ENCODE measurements around the gene LTO1.
A peak's percentile ranks its signal among the peaks of the same experiment; 100 is the strongest.

LTO1 gene

GRCh38 chr11:69658626-69659450, 16.3 kb downstream of the LTO1 start:
- peaks cover 5% of the 10 kb centered on the region for H3K79me1 ChIP-seq (ENCODE audit: low read length)
- peaks cover 14% of the 10 kb centered on the region in 2 experiments for H3K4me1 ChIP-seq (ENCODE audit: control insufficient read depth in 1 of 2, insufficient read depth in 2 of 2, low read length in 2 of 2)
- H2AFZ ChIP-seq (ENCODE audit: insufficient read depth, low read length, poor library complexity): peak overlapping the region; percentile 10
- WGBS (ENCODE audit: extremely low coverage, insufficient coverage, insufficient read length): no CpG with 5 or more reads among the region's 18 CpGs
- peak overlapping the region; percentile 9 for H3K27ac ChIP-seq (ENCODE audit: low read depth, low read length)
- H2BK5ac ChIP-seq (ENCODE audit: low read depth, low read length, poor library complexity): no peak overlapping the region
- H4K12ac ChIP-seq (ENCODE audit: low read depth, low read length): no peak overlapping the region
- no peak overlapping the region for H2BK120ac ChIP-seq (ENCODE audit: insufficient read depth, low read length, poor library complexity)
- H2BK12ac ChIP-seq (ENCODE audit: low read length): peak overlapping the region; percentile 33
- H3K23ac ChIP-seq (ENCODE audit: low read length): no peak overlapping the region
- H3K18ac ChIP-seq (ENCODE audit: low read length): peak overlapping the region; percentile 34
- H3K14ac ChIP-seq (ENCODE audit: low read length): peak overlapping the region; percentile 59
- H3K4ac ChIP-seq (ENCODE audit: low read depth, low read length): peak overlapping the region; percentile 29
- H3K9ac ChIP-seq (ENCODE audit: low read length): no peak overlapping the region
- peaks cover 3% of the 10 kb centered on the region for H3K9me3 ChIP-seq (ENCODE audit: insufficient read depth, low read depth, low read length)
- no peak for DNase-seq
- peak overlapping the region; percentile 66 for H4K8ac ChIP-seq (ENCODE audit: low read depth, low read length)
- H3K36me3 ChIP-seq (ENCODE audit: control insufficient read depth in 1 of 2, insufficient read depth in 2 of 2, low read length in 2 of 2): peaks cover 0 to 10% of the 10 kb centered on the region in 2 experiments
- H3K27me3 ChIP-seq (ENCODE audit: insufficient read depth, low read length): no peaks in the 10 kb centered on the region
- H4K91ac ChIP-seq (ENCODE audit: low read depth, low read length): peak overlapping the region; percentile 41
- H3K4me3 ChIP-seq (ENCODE audit: low read depth, low read length): no peak overlapping the region
- no peak overlapping the region for H3K4me2 ChIP-seq (ENCODE audit: low read length)
- no peaks in the 10 kb centered on the region for H3K79me2 ChIP-seq (ENCODE audit: control insufficient read depth, insufficient read depth, low read length, poor library complexity)
- H2AK5ac ChIP-seq (ENCODE audit: low read length): peak overlapping the region; percentile 45

GRCh38 chr11:69657911-69658625, 17.1 kb downstream of the LTO1 start:
- H3K23ac ChIP-seq (ENCODE audit: low read length): no peak overlapping the region
- no CpG with 5 or more reads among the region's 27 CpGs for WGBS (ENCODE audit: extremely low coverage, insufficient coverage, insufficient read length)
- H3K4me3 ChIP-seq (ENCODE audit: low read depth, low read length): no peak overlapping the region
- no peak overlapping the region for H3K9ac ChIP-seq (ENCODE audit: low read length)
- no peak overlapping the region for H3K4me2 ChIP-seq (ENCODE audit: low read length)
- peaks cover 5% of the 10 kb centered on the region for H3K79me1 ChIP-seq (ENCODE audit: low read length)
- peak overlapping the region; percentile 10 for H2AFZ ChIP-seq (ENCODE audit: insufficient read depth, low read length, poor library complexity)
- peak overlapping the region; percentile 45 for H2AK5ac ChIP-seq (ENCODE audit: low read length)
- peak overlapping the region; percentile 59 for H3K14ac ChIP-seq (ENCODE audit: low read length)
- H3K9me3 ChIP-seq (ENCODE audit: insufficient read depth, low read depth, low read length): peaks cover 3% of the 10 kb centered on the region
- H4K12ac ChIP-seq (ENCODE audit: low read depth, low read length): no peak overlapping the region
- H4K91ac ChIP-seq (ENCODE audit: low read depth, low read length): peak overlapping the region; percentile 41
- peak overlapping the region; percentile 34 for H3K18ac ChIP-seq (ENCODE audit: low read length)
- no peaks in the 10 kb centered on the region for H3K27me3 ChIP-seq (ENCODE audit: insufficient read depth, low read length)
- H2BK12ac ChIP-seq (ENCODE audit: low read length): peak overlapping the region; percentile 33
- H3K27ac ChIP-seq (ENCODE audit: low read depth, low read length): peak overlapping the region; percentile 9
- peak overlapping the region; percentile 66 for H4K8ac ChIP-seq (ENCODE audit: low read depth, low read length)
- H3K79me2 ChIP-seq (ENCODE audit: control insufficient read depth, insufficient read depth, low read length, poor library complexity): no peaks in the 10 kb centered on the region
- no peak overlapping the region for H2BK5ac ChIP-seq (ENCODE audit: low read depth, low read length, poor library complexity)
- H3K4me1 ChIP-seq (ENCODE audit: control insufficient read depth in 1 of 2, insufficient read depth in 2 of 2, low read length in 2 of 2): peaks cover 14% of the 10 kb centered on the region in 2 experiments
- H3K4ac ChIP-seq (ENCODE audit: low read depth, low read length): peak overlapping the region; percentile 29
- no peak overlapping the region for H2BK120ac ChIP-seq (ENCODE audit: insufficient read depth, low read length, poor library complexity)
- no peak for DNase-seq
- H3K36me3 ChIP-seq (ENCODE audit: control insufficient read depth in 1 of 2, insufficient read depth in 2 of 2, low read length in 2 of 2): peaks cover under 1 to 5% of the 10 kb centered on the region in 2 experiments

- Histone ChIP-seq H3K79me1 (ENCODE audit: low read length) (peaks cover 5% of the 10 kb centered on the region), H3K4ac (ENCODE audit: low read depth, low read length) (no peak overlapping the region), H2BK5ac (ENCODE audit: low read depth, low read length, poor library complexity) (no peak overlapping the region), H3K4me1 (ENCODE audit: control insufficient read depth in 1 of 2, insufficient read depth in 2 of 2, low read length in 2 of 2) (peaks cover 14% of the 10 kb centered on the region in 2 experiments), H4K91ac (ENCODE audit: low read depth, low read length) (peak overlapping the region; percentile 41), H3K36me3 (ENCODE audit: control insufficient read depth in 1 of 2, insufficient read depth in 2 of 2, low read length in 2 of 2) (peaks cover 2% of the 10 kb centered on the region in 2 experiments), H4K12ac (ENCODE audit: low read depth, low read length) (no peak overlapping the region), H3K9me3 (ENCODE audit: insufficient read depth, low read depth, low read length) (peaks cover 3% of the 10 kb centered on the region), H3K23ac (ENCODE audit: low read length) (no peak overlapping the region), H2AFZ (ENCODE audit: insufficient read depth, low read length, poor library complexity) (no peak overlapping the region), H2BK12ac (ENCODE audit: low read length) (peak overlapping the region; percentile 1), H3K4me2 (ENCODE audit: low read length) (no peak overlapping the region), H3K4me3 (ENCODE audit: low read depth, low read length) (no peak overlapping the region), H3K18ac (ENCODE audit: low read length) (peak overlapping the region; percentile 7), H4K8ac (ENCODE audit: low read depth, low read length) (peak overlapping the region; percentile 49), H2AK5ac (ENCODE audit: low read length) (no peak overlapping the region), H3K79me2 (ENCODE audit: control insufficient read depth, insufficient read depth, low read length, poor library complexity) (no peaks in the 10 kb centered on the region), H2BK120ac (ENCODE audit: insufficient read depth, low read length, poor library complexity) (no peak overlapping the region), H3K27me3 (ENCODE audit: insufficient read depth, low read length) (no peaks in the 10 kb centered on the region), H3K27ac (ENCODE audit: low read depth, low read length) (no peak overlapping the region), H3K14ac (ENCODE audit: low read length) (peak overlapping the region; percentile 23), H3K9ac (ENCODE audit: low read length) (no peak overlapping the region)
- WGBS (ENCODE audit: extremely low coverage, insufficient coverage, insufficient read length): no CpG with 5 or more reads among the region's 14 CpGs
- DNase-seq: no peak
These were observed 17.7 kb downstream of the LTO1 start for GRCh38 chr11:69657456-69657910.

- H2AFZ ChIP-seq (ENCODE audit: insufficient read depth, low read length, poor library complexity): no peak overlapping the region
- H2AK5ac ChIP-seq (ENCODE audit: low read length): no peak overlapping the region
- no peak overlapping the region for H3K27ac ChIP-seq (ENCODE audit: low read depth, low read length)
- no peak overlapping the region for H2BK120ac ChIP-seq (ENCODE audit: insufficient read depth, low read length, poor library complexity)
- peaks cover 3% of the 10 kb centered on the region for H3K9me3 ChIP-seq (ENCODE audit: insufficient read depth, low read depth, low read length)
- no peak overlapping the region for H3K14ac ChIP-seq (ENCODE audit: low read length)
- H3K36me3 ChIP-seq (ENCODE audit: control insufficient read depth in 1 of 2, insufficient read depth in 2 of 2, low read length in 2 of 2): peaks cover 7% of the 10 kb centered on the region in 2 experiments
- WGBS (ENCODE audit: extremely low coverage, insufficient coverage, insufficient read length): no CpG with 5 or more reads among the region's 20 CpGs
- no peak overlapping the region for H3K4me3 ChIP-seq (ENCODE audit: low read depth, low read length)
- H3K4ac ChIP-seq (ENCODE audit: low read depth, low read length): no peak overlapping the region
- H2BK5ac ChIP-seq (ENCODE audit: low read depth, low read length, poor library complexity): no peak overlapping the region
- H3K79me2 ChIP-seq (ENCODE audit: control insufficient read depth, insufficient read depth, low read length, poor library complexity): no peaks in the 10 kb centered on the region
- no peak overlapping the region for H2BK12ac ChIP-seq (ENCODE audit: low read length)
- H3K18ac ChIP-seq (ENCODE audit: low read length): no peak overlapping the region
- H4K12ac ChIP-seq (ENCODE audit: low read depth, low read length): no peak overlapping the region
- no peak overlapping the region for H4K91ac ChIP-seq (ENCODE audit: low read depth, low read length)
- no peaks in the 10 kb centered on the region for H3K27me3 ChIP-seq (ENCODE audit: insufficient read depth, low read length)
- H3K4me2 ChIP-seq (ENCODE audit: low read length): no peak overlapping the region
- DNase-seq: no peak
- H3K9ac ChIP-seq (ENCODE audit: low read length): no peak overlapping the region
- no peak overlapping the region for H3K23ac ChIP-seq (ENCODE audit: low read length)
- H3K4me1 ChIP-seq (ENCODE audit: control insufficient read depth in 1 of 2, insufficient read depth in 2 of 2, low read length in 2 of 2): peaks cover 14% of the 10 kb centered on the region in 2 experiments
- peaks cover 5% of the 10 kb centered on the region for H3K79me1 ChIP-seq (ENCODE audit: low read length)
- no peak overlapping the region for H4K8ac ChIP-seq (ENCODE audit: low read depth, low read length)
These were observed 18.4 kb downstream of the LTO1 start for GRCh38 chr11:69656536-69657455.

Data from trophoblast cell (in vitro differentiated cells and primary cell).